Natural killer cell (primary cell): ENCODE measurements around the gene PGBD2. TPM values are rescaled to one million over a fixed set of nuclear protein-coding genes. Genes with fewer than 3 reads are reported as not detected.

Experiments used
- ATAC-seq, 3 donors: fragments of 150-1000 bp in 2 of 3; fragments of 200-7000 bp in 1 of 3; cut with Tn5 transposase; 1 replicate in 1 of 3; 2 replicates in 2 of 3; pipeline ENCODE4 v1.10.0; 2021; ENCODE audit warnings: mild to moderate bottlenecking in 2 of 3, moderate library complexity in 2 of 3
- DNase-seq, 2 donors: peaks; one replicate each; pipeline versions ENCODE4 v3.0.0 to v3.0.0-alpha.2; 2013 to 2021; ENCODE audit warnings: mixed read lengths in 1 of 2
- H3K27ac ChIP-seq: one replicate; pipeline ENCODE4 v1.5.1; 2013; ENCODE audit warnings: mild to moderate bottlenecking, low read length
- H3K27me3 ChIP-seq: one replicate; pipeline ENCODE4 v1.6.1; 2013; ENCODE audit warnings: low read length; ENCODE audit not compliant: control insufficient read depth, insufficient read depth
- H3K36me3 ChIP-seq: one replicate; pipeline ENCODE4 v1.6.1; 2013; ENCODE audit warnings: low read length; ENCODE audit not compliant: control insufficient read depth, insufficient read depth
- H3K4me1 ChIP-seq: one replicate; pipeline ENCODE4 v1.6.1; 2013; ENCODE audit warnings: low read length; ENCODE audit not compliant: control insufficient read depth, insufficient read depth
- H3K4me3 ChIP-seq: one replicate; pipeline ENCODE4 v1.5.1; 2013; ENCODE audit warnings: low read length
- H3K9me3 ChIP-seq: one replicate; pipeline ENCODE4 v1.6.1; 2013; ENCODE audit warnings: low read length; ENCODE audit not compliant: control insufficient read depth, insufficient read depth
- H3K27ac Mint-ChIP-seq, 2 donors: one replicate each; pipeline ENCODE4 v1.8.0; 2022; ENCODE audit warnings: mild to moderate bottlenecking in 2 of 2, mixed read lengths in 2 of 2, moderate library complexity in 1 of 2
- H3K27me3 Mint-ChIP-seq, 2 donors: one replicate each; pipeline ENCODE4 v1.8.0; 2022; ENCODE audit warnings: low read depth in 2 of 2, mixed read lengths in 2 of 2
- H3K36me3 Mint-ChIP-seq: one replicate; pipeline ENCODE4 v1.8.0; 2022; ENCODE audit warnings: mixed read lengths
- H3K4me1 Mint-ChIP-seq, 2 donors: one replicate each; pipeline ENCODE4 v1.8.0; 2022; ENCODE audit warnings: mixed read lengths in 2 of 2
- H3K4me3 Mint-ChIP-seq: one replicate; pipeline ENCODE4 v1.8.0; 2022; ENCODE audit warnings: mild to moderate bottlenecking, moderate library complexity, mixed read lengths
- H3K9me3 Mint-ChIP-seq, 2 donors: one replicate each; pipeline ENCODE4 v1.8.0; 2022; ENCODE audit warnings: mixed read lengths in 2 of 2
- WGBS: methylation state at CpG from one replicate; pipeline ENCODE4 v1.1.7; 2013; ENCODE audit warnings: missing lambda C conversion rate; ENCODE audit not compliant: insufficient coverage; 5-methylcytosine and 5-hydroxymethylcytosine counted together
- intact Hi-C: fragments of 100-400 bp; cut with micrococcal nuclease; formaldehyde crosslinking; loops from one replicate; pipeline ENCODE4 v1.14.2; 2022
- total RNA-seq, 4 donors: library from RNA; stranded (reverse); fragments of 120-200 nt in 1 of 4; gene quantifications; one replicate each; pipeline versions ENCODE4 v1.2.3 to v1.2.4, GENCODE V29; 2013 to 2022
- TF ChIP-seq, protein P1 (sequence below): fragments of 200-600 bp; IDR thresholded peaks from one replicate; pipeline ENCODE4 v1.8.0; 2022; ENCODE audit warnings: antibody characterized with exemption

The PGBD2 gene
- total RNA-seq, 3 donors from 2014 or later (not counting 1 experiment from before 2014, with no cell fraction given), result 3.1 to 9.2 (median 6.2) TPM

DNA sequence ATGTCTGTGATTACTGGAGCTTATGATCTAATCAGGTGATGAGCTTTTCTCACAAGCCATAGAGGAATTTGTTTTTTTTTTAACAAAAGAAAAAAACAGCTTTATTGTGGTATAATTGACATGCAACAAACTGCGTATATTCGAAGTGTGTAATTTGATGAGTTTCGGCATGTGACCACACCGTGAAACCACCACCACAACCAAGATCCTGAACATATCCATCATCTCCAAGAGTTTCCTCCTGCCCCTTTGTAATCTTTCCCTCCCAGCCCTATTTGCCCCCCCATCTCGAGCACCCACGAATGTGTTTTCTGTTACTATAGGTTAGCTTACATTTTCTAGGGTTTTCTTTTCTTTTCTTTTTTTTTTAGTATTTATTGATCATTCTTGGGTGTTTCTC, 4.7 kb downstream of the PGBD2 start:
- Histone ChIP-seq H3K4me3 (no peak overlapping the region), H3K27me3 (no peaks in the 10 kb centered on the region), H3K9me3 (no peaks in the 10 kb centered on the region), H3K36me3 (peaks cover 19% of the 10 kb centered on the region), H3K27ac (no peak overlapping the region), H3K4me1 (peaks cover 11% of the 10 kb centered on the region)
- TF ChIP-seq, protein P1, sequence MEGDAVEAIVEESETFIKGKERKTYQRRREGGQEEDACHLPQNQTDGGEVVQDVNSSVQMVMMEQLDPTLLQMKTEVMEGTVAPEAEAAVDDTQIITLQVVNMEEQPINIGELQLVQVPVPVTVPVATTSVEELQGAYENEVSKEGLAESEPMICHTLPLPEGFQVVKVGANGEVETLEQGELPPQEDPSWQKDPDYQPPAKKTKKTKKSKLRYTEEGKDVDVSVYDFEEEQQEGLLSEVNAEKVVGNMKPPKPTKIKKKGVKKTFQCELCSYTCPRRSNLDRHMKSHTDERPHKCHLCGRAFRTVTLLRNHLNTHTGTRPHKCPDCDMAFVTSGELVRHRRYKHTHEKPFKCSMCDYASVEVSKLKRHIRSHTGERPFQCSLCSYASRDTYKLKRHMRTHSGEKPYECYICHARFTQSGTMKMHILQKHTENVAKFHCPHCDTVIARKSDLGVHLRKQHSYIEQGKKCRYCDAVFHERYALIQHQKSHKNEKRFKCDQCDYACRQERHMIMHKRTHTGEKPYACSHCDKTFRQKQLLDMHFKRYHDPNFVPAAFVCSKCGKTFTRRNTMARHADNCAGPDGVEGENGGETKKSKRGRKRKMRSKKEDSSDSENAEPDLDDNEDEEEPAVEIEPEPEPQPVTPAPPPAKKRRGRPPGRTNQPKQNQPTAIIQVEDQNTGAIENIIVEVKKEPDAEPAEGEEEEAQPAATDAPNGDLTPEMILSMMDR, result no peak
- Mint-ChIP-seq H3K9me3 (no peaks in the 10 kb centered on the region), H3K27me3 (no peaks in the 10 kb centered on the region), H3K4me1 (peaks cover 30 to 42% of the 10 kb centered on the region in 2 donors), H3K4me3 (no peak overlapping the region), H3K36me3 (peaks cover 9% of the 10 kb centered on the region), H3K27ac (no peak overlapping the region)
- intact Hi-C loops, result no loop called here
- ATAC-seq (no peak), DNase-seq (no peak)
- 77% methylated on average over 4 of the region's 6 CpGs for WGBS

DNA sequence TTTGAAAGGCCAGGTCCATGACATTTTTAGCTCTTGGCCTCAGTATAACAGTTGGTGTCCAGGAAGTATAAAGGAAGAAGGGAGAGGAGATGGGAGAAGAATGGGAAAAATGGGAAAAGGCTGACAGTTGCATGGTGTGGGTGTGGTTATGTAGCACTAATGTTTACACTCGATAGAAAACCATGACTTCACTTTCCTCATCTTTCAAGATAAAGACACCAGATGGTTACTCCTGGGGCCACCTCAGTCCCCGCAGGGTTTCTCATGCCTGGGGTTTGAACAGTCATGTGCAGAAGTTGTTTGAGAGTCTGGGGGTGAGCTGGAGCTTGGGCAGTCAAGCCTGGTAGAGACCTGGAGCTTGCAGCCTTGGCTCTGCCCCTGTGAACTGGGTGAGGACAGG, 7.9 kb downstream of the PGBD2 start:
- ATAC-seq (no peak), DNase-seq (no peak)
- H3K4me1 Mint-ChIP-seq, result peaks cover 13 to 22% of the 10 kb centered on the region in 2 donors
- Histone ChIP-seq H3K27me3 (no peaks in the 10 kb centered on the region), H3K27ac (no peak overlapping the region), H3K9me3 (no peaks in the 10 kb centered on the region), H3K4me1 (no peaks in the 10 kb centered on the region), H3K4me3 (no peak overlapping the region), H3K36me3 (peaks cover 47% of the 10 kb centered on the region)
- intact Hi-C loops, result no loop called here
- H3K4me3 Mint-ChIP-seq, result no peak overlapping the region
- no peaks in the 10 kb centered on the region for H3K27me3 Mint-ChIP-seq
- no peak overlapping the region for H3K27ac Mint-ChIP-seq
- TF ChIP-seq, protein P1, result no peak
- no peaks in the 10 kb centered on the region for H3K9me3 Mint-ChIP-seq
- 93% methylated on average over 1 of the region's 2 CpGs for WGBS
- H3K36me3 Mint-ChIP-seq, result peaks cover 26% of the 10 kb centered on the region

DNA sequence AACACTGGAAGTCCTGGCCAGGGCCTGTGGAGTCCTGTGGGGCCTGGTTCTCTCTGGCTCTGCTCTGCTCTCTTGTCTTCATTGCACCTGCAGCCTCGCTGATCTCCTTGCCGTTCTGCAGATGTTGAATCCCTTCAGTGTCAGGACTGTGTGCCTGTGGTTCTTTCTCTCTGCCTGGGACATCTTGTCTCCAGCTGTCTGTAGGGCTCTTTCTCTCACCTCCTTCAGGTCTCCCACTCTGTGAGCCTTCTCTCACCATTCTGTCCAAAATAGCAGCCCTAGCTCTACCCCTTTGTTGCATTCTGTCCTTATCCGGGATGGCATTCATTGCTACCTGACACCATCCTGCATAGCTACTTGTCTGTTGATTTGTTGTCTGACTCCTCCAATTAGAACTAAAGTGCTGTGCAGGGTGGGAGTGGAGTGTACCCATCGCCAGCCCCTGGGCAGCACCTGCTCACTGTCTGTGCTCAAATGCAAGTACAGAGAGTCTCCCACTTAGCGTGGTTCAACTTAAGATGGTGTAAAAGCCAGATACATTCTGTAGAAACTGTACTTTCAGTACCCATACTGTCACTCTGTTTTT, 8.9 kb downstream of the PGBD2 start:
- no peak overlapping the region for H3K4me3 ChIP-seq
- TF ChIP-seq, protein P1, result no peak
- Mint-ChIP-seq H3K27ac (no peak overlapping the region), H3K4me3 (no peak overlapping the region), H3K36me3 (peaks cover 31% of the 10 kb centered on the region), H3K27me3 (no peaks in the 10 kb centered on the region), H3K4me1 (peaks cover 6 to 12% of the 10 kb centered on the region in 2 donors), H3K9me3 (no peaks in the 10 kb centered on the region)
- intact Hi-C loops, result no loop called here
- H3K9me3 ChIP-seq, result no peaks in the 10 kb centered on the region
- H3K27me3 ChIP-seq, result no peaks in the 10 kb centered on the region
- H3K27ac ChIP-seq, result no peak overlapping the region
- no peaks in the 10 kb centered on the region for H3K4me1 ChIP-seq
- DNase-seq (no peak), ATAC-seq (no peak)
- peaks cover 54% of the 10 kb centered on the region for H3K36me3 ChIP-seq
- WGBS, result 95% methylated on average over 5 of the region's 5 CpGs

DNA sequence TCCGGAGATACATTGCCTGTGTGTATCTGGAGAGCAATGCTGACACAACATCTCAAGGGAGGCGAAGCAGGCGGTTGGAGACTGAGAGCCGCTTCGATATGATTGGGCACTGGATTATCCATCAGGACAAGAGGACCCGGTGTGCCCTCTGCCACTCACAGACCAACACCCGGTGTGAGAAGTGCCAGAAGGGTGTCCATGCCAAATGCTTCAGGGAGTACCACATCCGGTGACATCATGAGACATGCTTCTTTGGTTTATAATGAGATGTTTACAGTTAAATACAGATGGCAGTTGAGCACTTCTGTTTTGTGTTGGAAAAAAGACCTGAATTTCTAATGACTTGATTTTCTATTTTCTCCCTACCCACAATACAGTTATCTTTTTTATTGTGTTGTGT, 12.1 kb downstream of the PGBD2 start:
- Histone ChIP-seq H3K4me3 (no peak overlapping the region), H3K9me3 (no peaks in the 10 kb centered on the region), H3K36me3 (peaks cover 54% of the 10 kb centered on the region), H3K27me3 (no peaks in the 10 kb centered on the region), H3K4me1 (no peaks in the 10 kb centered on the region), H3K27ac (no peak overlapping the region)
- Mint-ChIP-seq H3K27me3 (no peaks in the 10 kb centered on the region), H3K27ac (no peak overlapping the region), H3K9me3 (no peaks in the 10 kb centered on the region), H3K4me1 (peaks cover 13 to 15% of the 10 kb centered on the region in 2 donors), H3K4me3 (no peak overlapping the region), H3K36me3 (peaks cover 40% of the 10 kb centered on the region)
- no peak for DNase-seq
- TF ChIP-seq, protein P1, result no peak
- WGBS, result 96% methylated on average over 8 of the region's 8 CpGs
- no peak for ATAC-seq
- intact Hi-C loops, result no loop called here
